Activated effector memory CD4-positive, alpha-beta T cell treated with anti-CD3 and anti-CD28 coated beads, Interleukin-2, amount 50 U/mL, for 16 hours (primary cell): ENCODE measurements around the gene KRT35.
"Not testable (repeated sequence)": the region's sequence is repeated elsewhere in the genome, so short reads cannot be mapped to it uniquely, and the experiment has no call there.

Experiments used
- DNase-seq: peaks from one replicate; pipeline ENCODE4 v3.0.0-alpha.2; 2020

KRT35 gene

DNA sequence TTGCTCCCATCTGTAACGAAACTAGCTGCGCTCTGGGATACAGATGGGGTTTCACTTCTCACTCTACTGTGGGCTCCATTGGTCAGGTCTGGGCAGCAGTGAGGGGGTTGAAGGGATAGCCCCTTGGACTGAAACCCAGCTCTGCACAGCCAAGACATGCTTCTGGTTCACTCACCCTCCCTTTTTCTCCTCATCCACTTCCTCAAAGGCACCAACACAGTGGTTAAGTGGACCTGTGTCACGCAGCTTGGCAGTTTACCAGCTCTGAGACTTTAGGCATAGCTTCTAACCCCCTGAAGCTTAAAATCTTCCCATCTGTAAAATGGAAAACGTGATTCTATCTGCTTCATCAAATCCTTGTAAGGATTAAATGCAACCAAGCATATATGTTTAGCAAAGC, 28.7 kb downstream of the KRT35 start:
- DNase-seq, result no peak

DNA sequence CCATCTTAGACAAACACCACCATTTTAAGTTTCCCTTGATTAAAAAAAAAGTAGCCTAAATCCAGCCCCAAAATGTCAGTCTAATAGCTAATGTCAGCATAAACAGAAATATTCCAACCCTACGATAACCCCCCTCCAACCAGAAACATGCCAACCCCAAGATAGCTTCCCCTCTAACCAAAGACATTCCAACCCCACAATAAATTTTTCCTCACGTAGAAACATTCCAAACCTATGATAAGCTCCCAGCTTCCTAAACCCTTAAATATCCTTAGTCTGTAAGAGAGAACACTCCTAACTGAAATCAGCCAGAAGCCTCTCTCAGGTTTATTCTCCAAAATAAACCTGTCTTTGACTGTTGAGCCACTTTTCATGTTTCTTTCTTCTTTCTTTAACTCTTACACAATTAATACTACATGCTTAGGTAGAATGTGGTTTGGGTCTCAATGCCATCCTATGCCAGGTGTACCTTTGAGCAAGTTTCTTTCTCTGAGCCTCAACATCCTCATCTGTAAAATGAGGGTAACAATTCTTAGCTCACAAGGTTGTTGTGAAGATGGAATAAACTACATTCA, 29.7 kb downstream of the KRT35 start:
- DNase-seq, result no peak

DNA sequence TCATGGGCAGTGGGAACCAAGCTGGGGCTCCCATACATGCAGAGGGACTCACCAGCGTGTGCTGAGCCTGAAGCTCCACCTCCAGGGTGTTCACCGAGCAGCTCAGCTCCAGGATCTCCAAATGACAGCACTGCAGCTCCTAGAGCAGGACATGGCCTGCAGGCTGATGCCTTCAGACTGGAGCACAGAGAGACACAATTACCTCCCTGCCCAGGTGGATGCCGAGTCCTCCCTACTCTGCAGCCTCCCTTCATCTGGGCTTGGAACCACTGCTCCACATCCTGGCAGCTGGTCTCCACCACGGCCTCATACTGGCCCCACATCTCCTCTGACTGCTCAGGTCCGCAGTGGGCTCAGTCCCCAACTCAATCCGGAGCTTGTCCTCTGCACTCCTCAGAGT, 31.9 kb downstream of the KRT35 start:
- DNase-seq, result no peak

DNA sequence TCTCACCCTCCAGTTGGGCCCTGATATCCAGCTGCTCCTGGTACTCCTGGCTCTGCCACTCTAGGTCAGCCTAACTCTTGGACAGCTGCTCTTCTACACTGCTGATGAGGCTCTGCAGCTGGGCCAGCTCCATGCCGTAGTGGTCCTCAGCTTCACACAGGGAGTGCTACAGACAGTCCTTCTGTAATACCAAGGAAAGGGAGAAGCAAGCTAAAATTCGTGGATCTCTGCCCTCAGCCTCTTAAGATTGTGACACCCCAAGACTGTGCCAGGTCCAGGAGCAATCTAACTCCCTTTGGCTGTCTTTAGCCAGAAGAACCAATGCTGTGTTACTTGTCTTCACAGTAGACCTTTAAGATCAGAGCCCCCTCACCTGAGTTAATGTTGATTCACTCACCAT, 32.4 kb downstream of the KRT35 start:
- no peak for DNase-seq

DNA sequence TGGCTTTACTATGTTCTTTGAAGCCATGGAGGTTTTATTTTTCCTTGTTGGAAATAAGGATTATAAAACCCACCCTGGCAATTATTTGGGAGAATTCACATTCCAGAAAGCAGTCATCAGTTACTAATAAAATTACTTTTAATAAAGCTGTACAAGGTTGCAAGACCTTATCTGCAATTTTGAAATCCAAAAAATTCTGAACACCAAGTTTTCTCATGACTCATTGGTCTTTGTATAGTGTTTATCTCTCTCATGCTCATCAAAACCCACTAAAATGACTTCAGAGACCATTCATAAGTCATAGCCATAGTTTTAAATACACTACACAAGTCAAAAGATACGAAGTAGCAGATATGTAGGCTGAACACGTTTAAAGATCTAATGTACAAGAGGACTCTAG, 34.1 kb downstream of the KRT35 start:
- no peak for DNase-seq

DNA sequence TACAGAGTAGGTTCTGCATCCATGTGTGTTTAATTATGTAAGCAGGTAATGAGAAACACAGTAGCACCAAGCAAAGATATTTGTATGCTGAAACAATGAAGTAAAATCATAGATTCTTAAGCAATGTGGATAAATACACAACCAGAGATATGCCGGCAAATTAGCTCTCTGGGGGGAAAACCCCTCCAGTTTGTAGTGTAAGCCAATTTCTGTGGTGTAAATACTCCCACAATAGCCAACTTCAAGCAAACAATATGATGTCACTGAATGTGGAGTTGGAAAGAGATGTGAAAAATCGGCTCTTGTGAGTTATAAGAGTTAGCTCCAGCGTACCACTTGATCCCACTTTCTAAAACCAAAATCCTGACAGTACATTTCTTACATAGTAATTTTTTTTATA, 36.3 kb downstream of the KRT35 start:
- DNase-seq, result no peak

DNA sequence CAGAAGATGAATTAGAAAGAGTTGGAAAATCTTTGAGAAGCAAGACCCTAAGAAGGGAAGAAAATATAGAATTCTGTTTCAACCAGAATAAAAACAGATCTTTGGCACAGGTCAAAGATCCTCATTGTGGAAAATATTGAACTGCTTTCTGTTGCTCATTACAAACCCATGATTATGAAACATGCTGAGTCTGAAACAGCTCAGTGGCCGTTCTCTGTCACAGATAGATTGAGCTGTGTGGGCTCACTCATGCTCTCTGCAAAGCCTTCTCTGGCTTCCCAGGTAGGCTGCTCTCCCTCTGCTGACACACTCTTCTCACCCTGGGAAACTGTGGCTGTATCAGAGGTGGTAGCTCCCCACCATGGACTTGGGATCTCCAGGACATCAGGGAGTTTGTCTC, 36.8 kb downstream of the KRT35 start:
- DNase-seq, result no peak

DNA sequence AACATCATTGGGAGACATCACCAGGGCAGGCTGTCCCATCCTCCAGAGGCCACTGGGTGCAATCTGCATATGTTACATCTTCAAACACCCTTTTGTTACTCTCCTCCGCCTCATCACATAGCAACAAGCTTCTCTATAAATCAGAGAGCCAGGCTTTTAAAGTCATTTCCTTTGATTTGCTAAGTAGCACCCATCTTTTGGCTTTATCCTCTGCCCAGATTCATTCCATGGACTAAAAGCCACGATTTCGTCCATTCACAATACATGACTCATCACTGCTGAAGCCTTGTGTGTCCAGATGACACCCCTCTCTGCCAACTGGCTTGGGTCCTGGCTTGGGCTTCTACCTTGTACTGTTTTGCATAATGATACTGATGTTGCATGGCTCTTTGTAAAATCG, 38.2 kb downstream of the KRT35 start:
- DNase-seq, result no peak

DNA sequence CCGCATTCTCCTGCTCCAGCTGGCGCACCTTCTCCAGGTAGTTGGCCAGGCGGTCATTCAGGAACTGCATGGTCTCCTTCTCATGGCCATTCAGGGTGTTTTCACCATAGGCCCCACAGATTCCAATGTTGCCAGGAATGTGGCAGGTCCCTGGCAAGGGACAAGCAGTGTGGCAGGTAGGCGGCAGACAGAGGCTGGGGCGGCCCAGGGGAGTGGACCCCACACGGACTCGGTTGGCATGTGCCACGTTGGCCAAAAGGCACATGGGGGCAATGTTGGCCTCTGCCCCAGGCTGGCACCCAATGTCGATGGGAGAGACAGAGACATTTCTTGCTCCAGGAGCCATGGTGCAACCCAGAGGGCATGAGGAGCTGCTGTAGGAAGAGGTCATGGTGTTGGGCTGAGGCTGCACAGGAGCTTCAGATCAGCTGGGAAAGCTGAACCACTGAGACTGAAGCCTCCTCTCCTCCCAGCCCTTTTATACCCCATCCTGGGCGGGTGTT, 40.4 kb downstream of the KRT35 start, which contains the start of gene KRT38:
KRT38 (minus strand) TSS at position 453 of the 503 bp plus-strand sequence; CDS start at position 391, 62 bp downstream.
- DNase-seq, result no peak

DNA sequence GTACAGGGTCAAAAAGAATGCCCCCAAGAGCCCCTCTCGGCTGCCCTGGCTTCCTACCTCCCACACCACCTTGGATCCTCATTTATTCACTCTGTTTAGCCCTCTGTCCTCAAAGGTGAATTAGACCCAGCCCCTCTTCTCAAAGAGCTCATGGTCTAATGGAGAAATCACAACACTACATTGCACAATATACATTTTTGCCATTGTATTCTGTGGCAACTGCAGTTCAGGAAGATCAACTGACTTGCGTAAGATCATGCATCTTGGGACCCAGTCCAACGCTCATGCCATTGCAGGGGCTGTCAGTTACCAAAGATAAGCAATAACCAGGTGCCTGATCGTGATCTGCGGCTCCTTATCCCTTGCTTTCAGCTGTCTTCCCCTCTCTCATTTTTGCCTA, 41.6 kb downstream of the KRT35 start:
- no peak for DNase-seq

DNA sequence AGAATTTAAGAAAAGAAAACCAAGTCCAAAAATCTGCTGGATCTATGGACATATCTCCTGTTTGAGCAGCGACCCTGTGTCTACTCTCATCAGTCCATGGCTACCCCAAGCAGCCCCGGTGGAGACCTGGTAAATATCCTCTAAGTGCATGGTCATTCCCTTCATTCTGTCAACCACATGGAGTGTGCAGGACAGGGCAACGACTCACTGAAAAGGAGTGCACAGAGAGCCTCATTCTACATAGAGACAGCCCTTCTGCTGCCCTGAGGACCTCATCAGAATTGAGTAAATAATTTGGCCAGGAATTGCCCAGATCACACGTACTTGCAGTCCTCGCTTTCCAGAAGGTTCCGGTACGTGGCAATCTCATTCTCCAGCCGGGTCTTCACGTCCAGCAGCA, 43.2 kb downstream of the KRT35 start:
- no peak for DNase-seq

DNA sequence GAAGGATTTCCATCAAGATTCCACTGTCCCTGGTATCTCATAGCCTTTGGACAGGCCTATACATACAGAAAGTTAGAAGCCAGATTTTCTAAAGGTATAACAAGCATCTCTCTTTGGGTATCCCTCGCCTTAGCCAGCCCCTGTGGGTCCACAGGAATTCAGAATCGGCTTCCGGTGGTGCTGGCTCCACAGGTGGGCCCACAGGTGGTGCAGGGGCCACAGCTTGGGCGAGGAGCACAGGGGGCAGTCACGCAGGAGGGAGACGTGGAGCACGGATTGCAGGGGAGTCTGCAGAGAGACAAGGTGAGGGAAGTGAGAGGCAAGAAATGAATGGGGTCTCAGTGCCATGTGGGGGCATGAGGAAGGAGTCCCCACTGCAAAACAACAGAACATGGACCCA, 43.7 kb downstream of the KRT35 start:
- no peak for DNase-seq

DNA sequence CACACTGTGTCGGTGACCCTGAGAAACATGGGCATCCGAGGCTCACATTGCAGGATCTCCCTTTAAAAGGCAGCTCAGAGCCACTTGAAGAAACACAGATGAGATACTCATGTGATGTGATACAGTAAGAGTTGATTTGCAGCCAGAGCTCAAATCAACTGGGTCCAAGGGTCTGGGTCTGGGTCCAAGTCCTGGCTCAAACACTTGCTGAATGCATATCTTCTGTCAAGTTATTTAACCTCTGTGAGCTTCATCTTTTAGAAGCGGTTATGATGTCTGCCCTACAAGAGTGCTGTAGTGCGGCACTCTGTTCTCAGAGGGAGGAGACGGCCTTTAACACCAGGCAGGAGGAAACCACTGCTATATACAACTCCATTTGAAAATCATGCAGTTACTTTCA, 46.5 kb downstream of the KRT35 start:
- DNase-seq, result no peak

DNA sequence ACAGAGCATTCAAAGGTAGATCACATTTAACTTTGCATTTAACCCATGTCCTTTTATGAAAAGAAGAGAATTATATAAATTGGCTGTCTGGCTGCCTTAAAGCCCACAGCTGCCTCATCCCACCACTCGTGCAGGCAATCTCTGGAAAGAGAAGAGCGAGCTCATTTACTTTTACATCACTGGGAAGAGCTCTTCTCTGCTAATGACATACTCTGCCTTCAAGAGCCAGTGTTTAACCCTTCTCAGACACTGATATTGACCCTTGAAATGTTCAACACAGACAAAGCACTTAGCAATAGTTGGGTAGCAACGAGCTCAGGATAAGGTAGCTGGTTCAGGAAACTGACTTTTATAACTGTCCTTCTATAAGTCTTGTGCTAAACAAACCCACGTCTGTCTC, 46.9 kb downstream of the KRT35 start:
- DNase-seq, result no peak

DNA sequence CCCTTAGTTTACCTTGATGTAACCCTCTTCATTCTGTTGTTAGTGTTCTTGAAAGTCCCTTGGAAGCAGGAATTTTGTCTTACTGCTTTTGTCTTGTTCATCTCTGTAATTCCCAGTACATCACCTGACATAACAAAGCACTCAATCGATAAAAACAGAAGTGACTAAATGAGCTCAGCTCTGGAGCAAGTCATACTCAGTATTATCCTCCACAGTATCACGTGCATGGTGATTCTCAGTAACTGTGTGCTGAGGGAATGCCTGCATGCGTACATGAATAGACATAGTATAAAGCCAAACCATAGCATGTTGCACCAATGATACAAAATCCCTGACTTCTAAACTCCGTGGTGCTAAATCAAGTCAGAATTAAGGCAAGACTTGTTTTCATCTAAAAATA, 47.4 kb downstream of the KRT35 start:
- no peak for DNase-seq

DNA sequence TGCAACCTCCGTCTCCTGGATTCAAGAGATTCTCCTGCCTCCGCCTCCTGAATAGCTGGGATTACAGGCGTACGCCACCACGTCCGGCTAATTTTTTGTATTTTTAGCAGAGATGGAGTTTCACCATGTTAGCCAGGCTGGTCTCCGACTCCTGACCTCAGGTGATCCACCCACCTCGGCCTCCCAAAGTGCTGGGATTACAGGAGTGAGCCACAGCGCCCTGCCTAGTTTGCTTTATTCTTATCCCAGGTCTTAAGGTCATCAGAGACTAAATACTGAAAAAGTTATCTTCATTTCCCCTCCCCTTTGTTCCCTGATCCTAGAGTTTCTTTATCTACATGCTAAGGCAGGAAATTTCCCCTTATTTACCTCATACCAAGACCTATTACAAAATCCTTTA, 50.6 kb downstream of the KRT35 start:
- DNase-seq, result not testable (repeated sequence)

DNA sequence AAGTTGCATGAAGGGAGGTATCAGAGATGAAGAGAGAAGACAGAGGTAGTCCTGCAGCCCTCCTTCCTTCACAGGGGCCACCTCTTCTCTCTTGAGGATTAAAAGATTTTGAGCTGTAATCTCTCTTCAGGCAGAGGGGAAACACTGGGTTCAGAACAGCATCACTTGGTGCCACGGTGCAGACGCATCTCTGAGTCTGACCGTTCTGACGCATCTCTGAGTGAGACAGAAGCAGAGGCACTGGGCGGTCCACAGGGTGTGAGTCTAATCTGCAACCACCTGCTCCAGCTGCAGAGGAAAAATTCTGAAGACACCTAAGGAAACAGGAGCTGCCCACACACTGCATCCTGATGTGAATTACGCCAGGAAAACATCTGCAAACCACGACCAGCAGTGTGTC, 51.3 kb downstream of the KRT35 start:
- no peak for DNase-seq

DNA sequence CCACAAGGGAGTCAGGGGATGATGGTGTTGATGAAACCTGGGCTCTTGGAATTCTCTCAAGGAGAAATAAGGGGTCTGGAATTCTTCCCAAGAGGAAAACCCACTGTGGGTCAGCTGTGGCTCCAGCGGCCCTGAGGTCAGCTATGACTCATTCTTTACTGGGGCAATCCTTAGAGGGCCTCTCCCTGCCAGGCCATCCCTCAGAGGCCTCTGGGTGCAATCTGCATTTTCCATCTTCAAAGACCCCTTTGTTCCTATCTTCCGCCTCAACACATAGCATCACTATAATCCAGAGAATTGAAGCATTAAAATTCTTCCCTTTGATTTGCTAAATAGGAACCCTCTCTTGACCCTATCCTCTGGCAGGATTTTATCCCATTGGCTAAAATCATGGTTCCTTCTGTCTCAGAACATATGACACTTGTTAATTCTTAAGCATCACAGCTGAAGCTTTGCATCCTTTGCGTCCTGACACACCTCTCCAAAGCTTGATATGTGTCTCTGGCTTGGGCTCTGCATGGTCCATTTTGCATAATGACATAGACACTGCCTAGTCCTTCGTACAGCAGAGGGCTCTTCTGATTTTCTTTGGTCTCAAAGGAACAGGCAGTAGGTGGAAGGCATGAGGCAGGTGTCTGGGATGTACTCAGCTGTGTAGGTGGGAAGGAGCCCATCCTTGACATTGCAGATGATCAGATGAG, 52.2 kb downstream of the KRT35 start:
- DNase-seq, result no peak
